Parathyroid adenoma (tissue), 2 donors: ENCODE results near the gene NR2C1.

Experiments used
- H2AFZ ChIP-seq: fragments of 300-600 bp; sonication (generic); one replicate; pipeline ENCODE4 v1.7.0; 2017; ENCODE audit warnings: antibody characterized with exemption, mild to moderate bottlenecking
- H3K27ac ChIP-seq: fragments of 300-600 bp; sonication (generic); one replicate; pipeline ENCODE4 v1.7.0; 2017
- H3K27me3 ChIP-seq: fragments of 300-600 bp; sonication (generic); one replicate; pipeline ENCODE4 v1.7.0; 2017; ENCODE audit warnings: low read length; ENCODE audit not compliant: control insufficient read depth, insufficient read depth
- H3K36me3 ChIP-seq: fragments of 300-600 bp; sonication (generic); one replicate; pipeline ENCODE4 v1.7.0; 2017; ENCODE audit warnings: low read length; ENCODE audit not compliant: control insufficient read depth, insufficient read depth
- H3K4me1 ChIP-seq: fragments of 300-600 bp; sonication (generic); one replicate; pipeline ENCODE4 v1.7.0; 2017; ENCODE audit warnings: control low read depth
- H3K4me2 ChIP-seq: fragments of 300-600 bp; sonication (generic); one replicate; pipeline ENCODE4 v1.7.0; 2017; ENCODE audit warnings: low read length
- H3K4me3 ChIP-seq: fragments of 300-600 bp; sonication (generic); one replicate; pipeline ENCODE4 v1.7.0; 2017; ENCODE audit warnings: low read depth, low read length
- H3K79me2 ChIP-seq: fragments of 300-600 bp; sonication (generic); one replicate; pipeline ENCODE4 v1.7.0; 2017; ENCODE audit warnings: control low read depth
- H3K9ac ChIP-seq: fragments of 300-600 bp; sonication (generic); one replicate; pipeline ENCODE4 v1.7.0; 2017; ENCODE audit warnings: mild to moderate bottlenecking
- H3K9me3 ChIP-seq: fragments of 300-600 bp; sonication (generic); one replicate; pipeline ENCODE4 v1.7.0; 2017; ENCODE audit warnings: low read length; ENCODE audit not compliant: control insufficient read depth
- CTCF ChIP-seq: fragments of 300-600 bp; sonication (generic); IDR thresholded peaks from one replicate; pipeline ENCODE4 v1.7.0; 2017; ENCODE audit warnings: antibody characterized with exemption, mild to moderate bottlenecking
- donor health status: primary hyperparathyroidism.

The NR2C1 gene

GRCh38 chr12:95088379-95088778 lies 15.0 kb upstream of the NR2C1 start:
- Histone ChIP-seq H3K4me3 (no peak overlapping the region), H3K4me2 (no peak overlapping the region), H3K4me1 (peaks cover 12% of the 10 kb centered on the region), H3K27ac (no peak overlapping the region), H3K36me3 (no peaks in the 10 kb centered on the region), H3K79me2 (no peaks in the 10 kb centered on the region), H3K9me3 (no peaks in the 10 kb centered on the region), H3K9ac (no peak overlapping the region), H2AFZ (no peak overlapping the region), H3K27me3 (no peaks in the 10 kb centered on the region)
- TF ChIP-seq CTCF, result no peak

GRCh38 chr12:95085612-95086011 lies 12.2 kb upstream of the NR2C1 start:
- Histone ChIP-seq H3K4me1 (peaks cover 14% of the 10 kb centered on the region), H3K4me3 (no peak overlapping the region), H3K9me3 (no peaks in the 10 kb centered on the region), H3K27ac (no peak overlapping the region), H3K36me3 (no peaks in the 10 kb centered on the region), H3K27me3 (no peaks in the 10 kb centered on the region), H3K79me2 (no peaks in the 10 kb centered on the region), H3K9ac (no peak overlapping the region), H3K4me2 (no peak overlapping the region), H2AFZ (no peak overlapping the region)
- TF ChIP-seq CTCF, result no peak

GRCh38 chr12:95083938-95084337 lies 10.5 kb upstream of the NR2C1 start:
- peak overlapping the region; percentile 52 for H3K27ac ChIP-seq
- peak overlapping the region; percentile 36 for H3K4me3 ChIP-seq
- no peak for TF ChIP-seq CTCF

GRCh38 chr12:95083471-95083870 lies 10.1 kb upstream of the NR2C1 start:
- no peak for TF ChIP-seq CTCF
- no peaks in the 10 kb centered on the region for H3K79me2 ChIP-seq
- peak overlapping the region; percentile 52 for H3K27ac ChIP-seq
- H2AFZ ChIP-seq, result peak overlapping the region; percentile 73
- no peaks in the 10 kb centered on the region for H3K9me3 ChIP-seq
- H3K27me3 ChIP-seq, result no peaks in the 10 kb centered on the region
- no peaks in the 10 kb centered on the region for H3K36me3 ChIP-seq
- no peak overlapping the region for H3K9ac ChIP-seq
- H3K4me2 ChIP-seq, result peak overlapping the region; percentile 60
- H3K4me3 ChIP-seq, result peak overlapping the region; percentile 36
- peaks cover 14% of the 10 kb centered on the region for H3K4me1 ChIP-seq

More at GRCh38 chr12:95083938-95084337, 10.5 kb upstream of the NR2C1 start:
- Histone ChIP-seq H3K4me1 (peaks cover 14% of the 10 kb centered on the region), H3K9ac (no peak overlapping the region), H3K79me2 (no peaks in the 10 kb centered on the region), H2AFZ (peak overlapping the region; percentile 73), H3K27me3 (no peaks in the 10 kb centered on the region), H3K36me3 (no peaks in the 10 kb centered on the region), H3K9me3 (no peaks in the 10 kb centered on the region), H3K4me2 (peak overlapping the region; percentile 60)

GRCh38 chr12:95077341-95077740 lies 3.9 kb upstream of the NR2C1 start:
- Histone ChIP-seq H3K27me3 (no peaks in the 10 kb centered on the region), H3K9me3 (no peaks in the 10 kb centered on the region), H3K36me3 (no peaks in the 10 kb centered on the region), H2AFZ (no peak overlapping the region), H3K4me2 (no peak overlapping the region), H3K27ac (no peak overlapping the region), H3K9ac (no peak overlapping the region), H3K4me1 (no peaks in the 10 kb centered on the region), H3K4me3 (no peak overlapping the region), H3K79me2 (peaks cover 3% of the 10 kb centered on the region)
- no peak for TF ChIP-seq CTCF
